ENCODE measurements around the gene TBX3.

Gene TBX3

GRCh38 chr12:114623737-114624136, 60.2 kb downstream of the TBX3 start:
- Histone ChIP-seq H3K4me3 (ENCODE audit: low read depth, low read length) (no peak overlapping the region), H3K9ac (no peak overlapping the region), H3K27me3 (ENCODE audit: control insufficient read depth, insufficient read depth, low read length) (no peaks in the 10 kb centered on the region), H3K9me3 (ENCODE audit: control insufficient read depth, low read length) (no peaks in the 10 kb centered on the region), H3K27ac (no peak overlapping the region), H3K4me2 (ENCODE audit: low read length) (no peak overlapping the region), H3K4me1 (no peaks in the 10 kb centered on the region), H2AFZ (no peak overlapping the region), H3K79me2 (no peaks in the 10 kb centered on the region), H3K36me3 (ENCODE audit: control insufficient read depth, insufficient read depth, low read length) (no peaks in the 10 kb centered on the region)
- TF ChIP-seq, protein P1, sequence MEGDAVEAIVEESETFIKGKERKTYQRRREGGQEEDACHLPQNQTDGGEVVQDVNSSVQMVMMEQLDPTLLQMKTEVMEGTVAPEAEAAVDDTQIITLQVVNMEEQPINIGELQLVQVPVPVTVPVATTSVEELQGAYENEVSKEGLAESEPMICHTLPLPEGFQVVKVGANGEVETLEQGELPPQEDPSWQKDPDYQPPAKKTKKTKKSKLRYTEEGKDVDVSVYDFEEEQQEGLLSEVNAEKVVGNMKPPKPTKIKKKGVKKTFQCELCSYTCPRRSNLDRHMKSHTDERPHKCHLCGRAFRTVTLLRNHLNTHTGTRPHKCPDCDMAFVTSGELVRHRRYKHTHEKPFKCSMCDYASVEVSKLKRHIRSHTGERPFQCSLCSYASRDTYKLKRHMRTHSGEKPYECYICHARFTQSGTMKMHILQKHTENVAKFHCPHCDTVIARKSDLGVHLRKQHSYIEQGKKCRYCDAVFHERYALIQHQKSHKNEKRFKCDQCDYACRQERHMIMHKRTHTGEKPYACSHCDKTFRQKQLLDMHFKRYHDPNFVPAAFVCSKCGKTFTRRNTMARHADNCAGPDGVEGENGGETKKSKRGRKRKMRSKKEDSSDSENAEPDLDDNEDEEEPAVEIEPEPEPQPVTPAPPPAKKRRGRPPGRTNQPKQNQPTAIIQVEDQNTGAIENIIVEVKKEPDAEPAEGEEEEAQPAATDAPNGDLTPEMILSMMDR (IDR thresholded peaks at IDR 0.05) = no peak

All from parathyroid adenoma (tissue), 2 donors.